ENCODE data around the gene ARL5A.

ARL5A gene

DNA sequence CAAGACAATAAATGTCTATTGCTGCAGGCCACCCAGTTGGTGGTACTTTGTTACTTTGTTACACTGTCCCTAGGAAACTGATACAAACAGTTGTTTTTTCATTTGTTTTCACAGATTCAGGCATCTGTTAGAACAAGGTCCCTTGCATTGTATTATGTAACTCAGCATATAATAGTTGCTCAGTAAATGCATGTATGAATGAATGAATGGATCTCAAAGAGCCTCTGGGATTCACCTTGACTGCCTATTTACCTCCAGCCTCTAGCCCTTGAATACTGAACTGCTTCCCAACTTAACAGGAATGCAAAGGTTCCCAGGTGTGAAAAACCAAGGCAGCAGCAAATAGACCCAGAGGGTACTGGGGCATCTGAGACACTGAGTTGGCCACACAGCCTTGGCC, 66.5 kb downstream of the ARL5A start:
- no peak for FAIRE-seq

DNA sequence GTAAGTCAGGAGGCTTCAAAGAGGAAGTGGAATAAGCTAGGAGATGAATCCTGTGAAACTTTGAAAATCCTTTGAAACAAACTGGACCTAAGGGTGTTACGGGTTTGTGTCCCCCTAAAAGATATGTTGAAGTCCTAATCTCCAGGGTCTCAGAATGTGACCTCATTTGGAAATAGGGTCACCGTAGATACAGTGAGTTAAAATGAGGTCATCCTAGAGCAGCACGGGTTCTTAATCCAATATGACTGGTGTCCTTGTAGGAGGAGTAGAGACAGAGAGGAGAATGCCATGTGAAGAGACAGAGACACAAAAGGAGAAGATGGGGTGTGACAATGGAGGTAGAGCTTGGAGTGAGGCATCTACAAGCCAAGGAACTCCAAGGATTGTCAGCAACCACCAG, 67.0 kb downstream of the ARL5A start:
- FAIRE-seq: no peak

DNA sequence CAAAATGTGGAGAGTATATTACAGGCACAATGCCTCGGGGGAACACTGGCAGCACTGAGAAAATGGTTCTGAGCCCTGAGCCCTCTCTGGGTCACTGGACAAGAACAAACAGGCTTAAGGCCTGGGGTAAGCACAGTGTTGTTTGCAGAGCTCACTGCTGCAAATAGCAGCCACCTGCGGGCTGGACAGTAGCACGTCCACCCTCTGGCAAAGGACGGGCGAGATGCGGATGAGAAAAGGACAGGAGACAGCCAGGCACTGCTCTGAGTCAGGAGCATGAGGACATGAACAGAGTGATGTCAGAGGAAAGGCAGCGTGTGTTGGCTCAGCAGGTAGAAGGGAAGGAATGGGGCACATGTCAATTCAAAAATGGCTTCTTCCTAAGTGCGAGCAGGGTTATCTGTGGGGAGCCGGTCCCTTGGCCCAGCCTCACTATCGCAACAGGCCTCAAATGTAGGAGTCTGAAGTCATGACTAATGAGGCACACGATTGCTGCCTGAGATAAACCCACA, 68.0 kb downstream of the ARL5A start:
- no peak for FAIRE-seq

DNA sequence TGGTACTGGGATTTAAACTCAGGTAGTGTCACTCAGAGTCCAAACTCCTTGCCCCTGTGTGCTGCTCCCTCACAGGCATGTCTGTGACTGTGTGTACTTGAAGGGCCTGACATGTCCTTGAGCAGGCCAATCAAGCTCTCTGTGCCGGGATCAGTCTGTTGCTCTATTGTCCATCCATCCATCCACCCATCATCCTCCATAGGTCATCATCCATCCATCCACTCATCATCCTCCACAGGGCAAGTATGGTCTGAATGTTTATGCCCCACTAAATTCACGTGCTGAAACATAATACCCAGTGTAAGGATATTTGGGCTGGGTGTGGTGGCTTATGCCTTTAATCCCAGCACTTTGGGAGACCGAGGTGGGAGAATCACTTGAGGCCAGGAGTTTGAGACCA, 69.5 kb downstream of the ARL5A start:
- FAIRE-seq: no peak

DNA sequence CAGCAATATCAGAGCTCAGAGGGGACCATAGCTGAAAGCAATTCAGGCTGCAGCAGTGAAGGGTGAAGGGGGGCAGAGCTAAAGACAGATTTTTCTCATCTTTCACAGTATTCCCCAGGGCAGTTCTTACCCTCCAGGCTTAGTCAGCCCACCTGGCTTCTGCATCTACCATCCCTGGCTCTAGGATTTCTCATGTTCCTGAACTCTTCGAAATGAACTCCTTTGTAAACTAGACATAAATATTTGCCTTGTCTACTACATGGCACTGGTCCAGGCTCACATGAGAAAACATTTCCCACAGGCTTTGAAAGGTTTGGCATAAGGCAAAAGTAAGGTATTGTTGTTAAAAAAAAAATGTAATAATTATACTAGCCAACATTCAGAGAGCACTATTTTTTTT, 70.4 kb downstream of the ARL5A start:
- no peak for FAIRE-seq

DNA sequence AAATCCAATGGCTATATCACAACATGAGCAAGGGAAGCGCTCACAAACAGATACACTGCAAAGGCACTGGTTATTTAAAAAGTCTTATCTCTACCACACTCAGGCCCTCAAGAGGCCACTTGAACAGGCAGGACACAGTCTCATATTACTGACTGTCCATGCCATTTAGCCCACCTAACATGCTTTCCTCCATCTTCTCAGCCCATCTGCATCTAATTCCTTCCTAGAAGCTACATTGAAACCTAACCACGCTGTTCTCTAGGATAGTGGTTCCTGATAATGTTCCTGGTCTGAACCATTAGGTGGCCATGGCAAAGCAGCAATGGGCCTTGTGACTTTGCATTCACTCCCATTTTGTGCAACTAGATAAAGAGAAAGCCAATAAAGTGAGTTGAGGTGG, 71.4 kb downstream of the ARL5A start:
- FAIRE-seq: no peak

DNA sequence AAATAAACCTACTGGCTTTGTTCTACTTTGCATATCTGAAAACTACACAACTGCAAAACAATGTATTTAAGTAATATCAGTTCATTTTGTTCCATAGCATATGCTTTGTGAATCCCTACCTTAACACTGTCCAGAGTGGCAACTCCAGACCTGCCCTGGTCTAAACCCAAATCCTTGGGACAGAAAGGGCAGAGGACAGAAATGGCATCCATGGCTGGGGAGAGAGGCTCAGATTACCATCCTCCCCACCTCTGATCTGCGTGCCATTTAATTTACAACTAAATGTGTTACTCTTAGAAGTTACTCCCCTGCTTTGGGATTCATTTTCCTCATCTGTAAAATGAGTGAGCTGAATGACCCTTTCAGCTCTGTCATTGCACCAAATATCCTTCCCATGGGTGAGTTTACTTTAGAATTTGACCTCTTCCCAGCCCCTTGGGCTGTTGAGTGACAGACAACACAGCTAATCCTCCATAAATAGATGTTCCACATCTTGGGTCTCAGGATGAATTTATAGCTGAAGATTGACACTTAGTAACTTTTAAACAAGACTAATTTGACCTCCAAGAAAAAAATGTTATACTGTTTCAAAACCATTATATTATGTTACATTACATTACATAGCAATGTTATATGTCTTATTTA, 73.8 kb downstream of the ARL5A start:
- FAIRE-seq: no peak

DNA sequence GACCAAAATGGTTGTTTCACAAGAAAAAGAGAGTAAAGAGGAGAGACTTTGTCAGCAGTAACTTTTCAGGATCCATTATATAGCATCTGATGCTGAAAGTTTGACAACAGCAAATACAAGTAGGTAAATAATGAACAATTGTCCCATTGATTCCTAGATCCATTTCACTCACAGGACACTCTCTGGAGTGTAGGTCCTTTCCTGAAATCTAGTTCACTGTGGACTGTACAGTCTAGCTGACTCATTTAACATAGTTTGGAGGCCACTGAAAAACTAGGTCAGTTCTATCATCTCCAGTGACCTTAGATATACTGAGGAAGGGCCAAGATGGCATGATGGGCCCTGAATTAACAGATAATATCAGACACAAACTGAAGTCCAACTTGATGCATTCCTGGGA, 74.7 kb downstream of the ARL5A start:
- no peak for FAIRE-seq
